ACC112 (cell line): Measurements from ENCODE around the gene BCAN.
A peak's percentile ranks its signal among the peaks of the same experiment; 100 is the strongest.
"Not testable (repeated sequence)": the region's sequence is repeated elsewhere in the genome, so short reads cannot be mapped to it uniquely, and the experiment has no call there.

Experiments
- H2AFZ ChIP-seq: fragments of 200-600 bp; sonication (generic); one replicate; pipeline ENCODE4 v1.6.0; 2017; ENCODE audit warnings: antibody characterized with exemption, low read length; ENCODE audit not compliant: unreplicated experiment
- H3K27ac ChIP-seq: fragments of 200-600 bp; sonication (generic); 2 replicates; pipeline ENCODE4 v1.5.1; 2014; ENCODE audit warnings: low read depth, mild to moderate bottlenecking, antibody characterized with exemption, low read length, moderate library complexity
- H3K27me3 ChIP-seq: fragments of 200-600 bp; sonication (generic); 2 replicates; pipeline ENCODE4 v1.6.1; 2014; ENCODE audit warnings: mild to moderate bottlenecking, antibody characterized with exemption, low read length, moderate library complexity, mixed read lengths; ENCODE audit not compliant: insufficient read depth
- H3K36me3 ChIP-seq: fragments of 200-600 bp; sonication (generic); 2 replicates; pipeline ENCODE4 v1.6.1; 2016; ENCODE audit warnings: mild to moderate bottlenecking, antibody characterized with exemption, low read length, moderate library complexity, mixed read lengths; ENCODE audit not compliant: insufficient read depth
- H3K4me1 ChIP-seq: fragments of 200-600 bp; sonication (generic); one replicate; pipeline ENCODE4 v1.6.1; 2016; ENCODE audit warnings: low read length, mixed read lengths; ENCODE audit not compliant: insufficient read depth, unreplicated experiment, control insufficient read depth
- H3K4me3 ChIP-seq: fragments of 200-600 bp; sonication (generic); 2 replicates; pipeline ENCODE4 v1.5.1; 2014; ENCODE audit warnings: mild to moderate bottlenecking, low read depth, low read length
- H3K79me2 ChIP-seq: fragments of 200-600 bp; sonication (generic); one replicate; pipeline ENCODE4 v1.6.0; 2016; ENCODE audit warnings: low read length; ENCODE audit not compliant: control insufficient read depth, unreplicated experiment, insufficient read depth

The BCAN gene

GRCh38 chr1:156599811-156600210 is 42.1 kb upstream of the BCAN start:
- Histone ChIP-seq H3K4me1 (peaks cover 5% of the 10 kb centered on the region), H3K27me3 (no peaks in the 10 kb centered on the region), H2AFZ (no peak overlapping the region), H3K27ac (no peak overlapping the region), H3K4me3 (peak overlapping the region; percentile 83; the same call in 1 of the 2 replicates), H3K79me2 (peaks cover 18% of the 10 kb centered on the region), H3K36me3 (no peaks in the 10 kb centered on the region)

GRCh38 chr1:156600733-156601121 is 41.2 kb upstream of the BCAN start:
- Histone ChIP-seq H3K27me3 (no peaks in the 10 kb centered on the region), H3K36me3 (no peaks in the 10 kb centered on the region), H3K27ac (peak overlapping the region; percentile 79), H3K4me3 (peak overlapping the region; percentile 83), H3K79me2 (peaks cover 18% of the 10 kb centered on the region), H3K4me1 (peaks cover 5% of the 10 kb centered on the region), H2AFZ (peak overlapping the region; percentile 74)

- Histone ChIP-seq H3K4me1 (peaks cover 5% of the 10 kb centered on the region), H3K27ac (peak within 1 kb of the TSS; percentile 79), H3K27me3 (no peaks in the 10 kb centered on the region), H3K4me3 (peak within 1 kb of the TSS; percentile 83), H3K36me3 (no peaks in the 10 kb centered on the region), H3K79me2 (peaks cover 18% of the 10 kb centered on the region), H2AFZ (peak within 1 kb of the TSS; percentile 96)
These were observed 40.6 kb upstream of the BCAN start, which contains the start of gene GPATCH4 for GRCh38 chr1:156601122-156601830. GPATCH4 (minus strand) TSS chr1:156601479.

- H2AFZ ChIP-seq, result peak overlapping the region; percentile 96
- peaks cover 18% of the 10 kb centered on the region for H3K79me2 ChIP-seq
- H3K27ac ChIP-seq, result peak overlapping the region; percentile 79
- peaks cover 5% of the 10 kb centered on the region for H3K4me1 ChIP-seq
- peak overlapping the region; percentile 83 for H3K4me3 ChIP-seq
- H3K36me3 ChIP-seq, result no peaks in the 10 kb centered on the region
- no peaks in the 10 kb centered on the region for H3K27me3 ChIP-seq
These were observed 40.0 kb upstream of the BCAN start for GRCh38 chr1:156601892-156602291.

GRCh38 chr1:156602557-156602993 is 39.3 kb upstream of the BCAN start:
- Histone ChIP-seq H3K27me3 (no peaks in the 10 kb centered on the region), H3K27ac (no peak overlapping the region), H3K4me3 (no peak overlapping the region), H3K4me1 (peaks cover 5% of the 10 kb centered on the region), H2AFZ (peak overlapping the region; percentile 66), H3K36me3 (no peaks in the 10 kb centered on the region), H3K79me2 (peaks cover 18% of the 10 kb centered on the region)

- H3K27ac ChIP-seq, H3K4me1 ChIP-seq, H3K27me3 ChIP-seq, H3K4me3 ChIP-seq, H3K79me2 ChIP-seq, H2AFZ ChIP-seq, H3K36me3 ChIP-seq: not testable (repeated sequence)
These were observed 34.6 kb upstream of the BCAN start for GRCh38 chr1:156607344-156607743.

- Histone ChIP-seq H3K36me3 (no peaks in the 10 kb centered on the region), H3K79me2 (no peaks in the 10 kb centered on the region), H3K4me3 (no peak overlapping the region), H3K27me3 (0 out of 2 replicates have a peak, but pooled peaks cover 4% of the 10 kb centered on the region), H3K4me1 (no peaks in the 10 kb centered on the region), H3K27ac (no peak overlapping the region), H2AFZ (no peak overlapping the region)
These were observed 33.8 kb upstream of the BCAN start for GRCh38 chr1:156608036-156608674.

- no peak overlapping the region for H3K4me3 ChIP-seq
- H2AFZ ChIP-seq, result no peak overlapping the region
- 0 out of 2 replicates have a peak, but pooled peaks cover 4% of the 10 kb centered on the region for H3K27me3 ChIP-seq
- H3K79me2 ChIP-seq, result no peaks in the 10 kb centered on the region
- no peaks in the 10 kb centered on the region for H3K4me1 ChIP-seq
- H3K27ac ChIP-seq, result no peak overlapping the region
- no peaks in the 10 kb centered on the region for H3K36me3 ChIP-seq
These were observed 32.9 kb upstream of the BCAN start for GRCh38 chr1:156608981-156609380.

- not testable (repeated sequence) for H3K4me1 ChIP-seq, H3K27ac ChIP-seq, H3K4me3 ChIP-seq, H2AFZ ChIP-seq, H3K36me3 ChIP-seq, H3K27me3 ChIP-seq, H3K79me2 ChIP-seq
These were observed 31.8 kb upstream of the BCAN start for GRCh38 chr1:156610072-156610471.

- Histone ChIP-seq H3K36me3 (no peaks in the 10 kb centered on the region), H3K79me2 (no peaks in the 10 kb centered on the region), H3K27me3 (0 out of 2 replicates have a peak, but pooled peaks cover 4% of the 10 kb centered on the region), H3K27ac (no peak overlapping the region), H3K4me3 (no peak overlapping the region), H3K4me1 (peaks cover 12% of the 10 kb centered on the region), H2AFZ (no peak overlapping the region)
These were observed 29.3 kb upstream of the BCAN start for GRCh38 chr1:156612666-156613065.

- H3K27ac ChIP-seq, result no peak overlapping the region
- H2AFZ ChIP-seq, result peak overlapping the region; percentile 30
- H3K27me3 ChIP-seq, result peaks cover 26% of the 10 kb centered on the region
- no peaks in the 10 kb centered on the region for H3K36me3 ChIP-seq
- peak overlapping the region; percentile 58 for H3K4me3 ChIP-seq
- H3K4me1 ChIP-seq, result peaks cover 12% of the 10 kb centered on the region
- no peaks in the 10 kb centered on the region for H3K79me2 ChIP-seq
These were observed 26.0 kb upstream of the BCAN start for GRCh38 chr1:156615946-156616345.
